C1 segment of cervical spinal cord (tissue), 14 donors: Measurements from ENCODE around the gene OTOL1.

Experiments
- DNase-seq, 14 donors: peaks; one replicate each; lab custom pipeline; 2025; lab: John Stamatoyannopoulos, UW

OTOL1 gene

GRCh38 chr3:161540594-161540993 is 44.0 kb downstream of the OTOL1 start:
- no peak for DNase-seq

- DNase-seq: no peak
Measured at GRCh38 chr3:161545824-161546223, 49.2 kb downstream of the OTOL1 start.

- DNase-seq: no peak
Measured at GRCh38 chr3:161548301-161548700, 51.7 kb downstream of the OTOL1 start.

- no peak for DNase-seq
Measured at GRCh38 chr3:161549261-161549660, 52.7 kb downstream of the OTOL1 start.

- DNase-seq: no peak
Measured at GRCh38 chr3:161550491-161551195, 54.0 kb downstream of the OTOL1 start.

GRCh38 chr3:161551697-161552096 is 55.1 kb downstream of the OTOL1 start:
- DNase-seq: no peak

GRCh38 chr3:161552984-161553560 is 56.5 kb downstream of the OTOL1 start:
- DNase-seq: no peak
